GM18909 (cell line): ENCODE results near the gene TAB3.

Experiments
- ATAC-seq: cut with Tn5 transposase; IDR thresholded peaks from one replicate; pipeline ENCODE4 v1.9.1; 2021; ENCODE audit warnings: mild to moderate bottlenecking; ENCODE audit not compliant: unreplicated experiment, poor library complexity

TAB3 gene

DNA sequence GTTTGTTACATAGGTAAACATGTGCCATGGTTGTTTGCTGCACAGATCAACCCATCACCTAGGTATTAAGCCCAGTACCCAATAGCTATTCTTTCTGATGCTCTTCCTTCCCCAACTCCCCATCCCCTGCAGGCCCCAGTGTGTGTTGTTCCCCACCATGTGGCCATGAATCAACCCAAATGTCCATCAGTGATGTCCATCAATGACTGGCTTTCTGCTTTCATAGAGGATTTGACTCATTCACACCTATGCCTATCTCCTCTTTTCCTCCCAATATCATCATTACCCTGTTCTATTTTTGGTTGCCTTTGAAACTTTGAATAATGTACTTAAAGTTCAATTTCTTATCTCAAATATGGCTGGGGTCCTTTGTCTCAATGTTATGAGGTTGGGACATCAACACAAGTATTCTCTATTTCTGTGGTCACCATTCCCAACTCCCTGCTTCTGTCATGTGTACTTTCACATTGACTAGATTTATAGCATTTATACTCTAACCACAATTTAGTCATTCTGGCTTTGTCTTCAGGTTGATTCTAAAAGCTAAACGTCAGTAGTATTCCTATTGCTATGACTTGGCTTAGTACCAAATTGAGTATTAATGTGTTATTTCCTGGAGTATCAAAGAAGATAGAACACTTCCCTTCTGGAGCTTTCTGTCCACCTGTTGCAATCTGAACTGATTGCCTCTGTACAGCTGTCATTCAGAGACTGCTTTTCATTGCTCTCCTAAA lies 107.2 kb downstream of the TAB3 start:
- ATAC-seq: no peak

DNA sequence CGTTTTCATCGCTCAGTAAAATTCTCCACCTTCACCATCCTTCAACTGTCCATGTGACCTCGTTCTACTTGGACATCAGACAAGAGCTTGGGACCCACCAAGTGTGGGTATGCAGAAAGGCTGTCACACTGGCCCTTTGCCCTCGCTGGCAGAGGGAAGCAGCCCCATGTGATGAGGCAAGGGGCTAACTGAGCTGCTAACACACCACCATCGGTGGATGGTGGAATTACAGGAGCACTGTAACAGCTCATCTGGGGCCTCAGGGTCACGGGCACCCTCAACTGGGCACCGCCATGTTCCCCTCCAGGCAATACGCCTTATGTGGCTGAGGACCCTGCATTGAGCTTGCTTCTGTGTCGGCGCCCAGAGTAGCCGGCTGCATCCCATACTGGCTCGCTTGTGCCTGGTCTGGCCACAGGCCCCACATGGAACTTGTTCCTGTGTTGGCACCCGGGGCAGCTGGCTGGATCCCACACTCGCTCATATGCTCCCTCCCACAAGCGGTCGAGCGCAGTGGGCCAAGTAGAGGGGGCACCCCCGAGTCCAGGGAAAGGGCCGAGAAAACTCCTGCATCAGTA lies 109.5 kb downstream of the TAB3 start:
- no peak for ATAC-seq

DNA sequence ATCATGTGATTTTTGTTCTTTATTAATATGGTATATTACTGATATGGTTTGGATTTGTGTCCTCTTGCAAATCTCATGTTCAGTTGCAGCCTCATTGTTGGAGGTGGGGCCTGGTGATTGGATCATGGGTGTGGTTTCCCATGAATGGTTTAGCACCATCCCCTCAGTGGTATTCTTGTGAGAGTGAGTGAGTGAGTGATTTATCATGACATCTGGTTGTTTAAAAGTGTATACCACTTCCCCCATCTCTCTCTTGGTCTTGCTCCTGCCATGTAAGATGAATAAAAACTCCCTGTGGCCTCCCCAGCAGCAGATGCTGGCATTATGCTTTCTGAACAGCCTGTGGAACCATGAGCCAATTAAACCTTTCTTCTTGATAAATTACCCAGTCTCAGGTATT lies 111.5 kb downstream of the TAB3 start:
- no peak for ATAC-seq
